Uterus (tissue), 4 donors: Measurements from ENCODE around the gene KCNK3. TPM values are rescaled to one million over a fixed set of nuclear protein-coding genes. Genes with fewer than 3 reads are reported as not detected.

ENCODE experiments used
- DNase-seq, 2 donors: peaks; one replicate each; pipeline ENCODE4 v3.0.0-alpha.2; 2019 to 2020
- H3K27ac ChIP-seq, 2 donors: fragments of 200-600 bp; sonication (generic); 1 replicate in 1 of 2; 2 replicates in 1 of 2; pipeline ENCODE4 v1.5.1; 2016 to 2018
- H3K27me3 ChIP-seq, 2 donors: fragments of 200-600 bp; sonication (generic); one replicate each; pipeline ENCODE4 v1.5.1; 2018 to 2019; ENCODE audit warnings: control low read depth in 1 of 2
- H3K36me3 ChIP-seq, 2 donors: fragments of 200-600 bp; sonication (generic); one replicate each; pipeline ENCODE4 v1.5.1; 2019; ENCODE audit warnings: control low read depth in 1 of 2
- H3K4me1 ChIP-seq, 2 donors: fragments of 200-600 bp; sonication (generic); one replicate each; pipeline ENCODE4 v1.5.1; 2018 to 2019; ENCODE audit warnings: control low read depth in 1 of 2
- H3K4me3 ChIP-seq, 2 donors: fragments of 200-600 bp; sonication (generic); 1 replicate in 1 of 2; 2 replicates in 1 of 2; pipeline ENCODE4 v1.5.1; 2018 to 2019; ENCODE audit warnings: mild to moderate bottlenecking in 1 of 2
- H3K9me3 ChIP-seq, 2 donors: fragments of 200-600 bp; sonication (generic); one replicate each; pipeline ENCODE4 v1.5.1; 2019; ENCODE audit warnings: control low read depth in 1 of 2
- CTCF ChIP-seq, 4 experiments: fragments of 200-600 bp in 2 of 4; fragments of 450-650 bp in 2 of 4; sonication (generic) in 2 of 4; IDR thresholded peaks; one replicate each; pipeline ENCODE4 v1.5.1; 2016 to 2019; ENCODE audit warnings: antibody characterized with exemption in 4 of 4, mild to moderate bottlenecking in 2 of 4, moderate library complexity in 1 of 4
- POLR2A ChIP-seq, 2 donors: fragments of 450-650 bp; IDR thresholded peaks; one replicate each; pipeline ENCODE4 v1.6.1; 2016; ENCODE audit warnings: antibody characterized with exemption in 2 of 2, mild to moderate bottlenecking in 1 of 2, moderate library complexity in 1 of 2
- intact Hi-C: fragments of 100-400 bp; cut with DNase I; formaldehyde crosslinking; loops from one replicate; pipeline ENCODE4 v1.15.1; 2023; ENCODE audit warnings: low total_unique reads
- total RNA-seq, 4 donors: library from RNA; depleted of rRNA in 3 of 4; stranded (reverse); fragments of >200 nt in 3 of 4; gene quantifications; one replicate each; pipeline versions ENCODE4 v1.1.0 to v1.2.4, GENCODE V29; 2014 to 2023
- donor health status: DM: yes; HTN: yes; CAD: no.

KCNK3 gene
- total RNA-seq, 4 donors from 2014 or later = 0.29 to 7.8 (median 4.6) TPM

GRCh38 chr2:26712486-26713465 is 20.3 kb downstream of the KCNK3 start:
- TF ChIP-seq CTCF (IDR thresholded peaks at IDR 0.05) (no peak), POLR2A (IDR thresholded peaks at IDR 0.05) (no peak)
- Histone ChIP-seq H3K27me3 (no peaks in the 10 kb centered on the region), H3K4me3 (no peak overlapping the region), H3K9me3 (no peaks in the 10 kb centered on the region), H3K4me1 (no peaks in the 10 kb centered on the region), H3K27ac (no peak overlapping the region), H3K36me3 (no peaks in the 10 kb centered on the region)
- intact Hi-C loops = no loop called here
- DNase-seq = no peak

GRCh38 chr2:26715528-26716270 is 23.2 kb downstream of the KCNK3 start:
- Histone ChIP-seq H3K4me1 (peaks cover 0 to 5% of the 10 kb centered on the region in 2 donors), H3K27me3 (no peaks in the 10 kb centered on the region), H3K9me3 (no peaks in the 10 kb centered on the region), H3K4me3 (no peak overlapping the region), H3K36me3 (no peaks in the 10 kb centered on the region), H3K27ac (no peak overlapping the region)
- TF ChIP-seq POLR2A (IDR thresholded peaks at IDR 0.05) (no peak), CTCF (IDR thresholded peaks at IDR 0.05) (no peak)
- intact Hi-C loops = no loop called here
- DNase-seq = no peak

GRCh38 chr2:26716340-26716739 is 23.8 kb downstream of the KCNK3 start:
- H3K4me3 ChIP-seq = no peak overlapping the region
- no peaks in the 10 kb centered on the region for H3K36me3 ChIP-seq
- no peak for DNase-seq
- no peaks in the 10 kb centered on the region for H3K9me3 ChIP-seq
- intact Hi-C loops = no loop called here
- no peak for TF ChIP-seq POLR2A (IDR thresholded peaks at IDR 0.05)
- TF ChIP-seq CTCF (IDR thresholded peaks at IDR 0.05) = no peak
- peaks cover 0 to 5% of the 10 kb centered on the region in 2 donors for H3K4me1 ChIP-seq
- H3K27me3 ChIP-seq = no peaks in the 10 kb centered on the region
- H3K27ac ChIP-seq = no peak overlapping the region

- Histone ChIP-seq H3K27ac (no peak overlapping the region), H3K4me1 (peaks cover 0 to 5% of the 10 kb centered on the region in 2 donors), H3K9me3 (no peaks in the 10 kb centered on the region), H3K36me3 (no peaks in the 10 kb centered on the region), H3K27me3 (no peaks in the 10 kb centered on the region), H3K4me3 (no peak overlapping the region)
- intact Hi-C loops = no loop called here
- TF ChIP-seq CTCF (IDR thresholded peaks at IDR 0.05) (no peak), POLR2A (IDR thresholded peaks at IDR 0.05) (no peak)
- DNase-seq = no peak
These were observed 24.2 kb downstream of the KCNK3 start for GRCh38 chr2:26716769-26717168.

- H3K4me3 ChIP-seq = no peak overlapping the region
- H3K27me3 ChIP-seq = no peaks in the 10 kb centered on the region
- no peak for DNase-seq
- H3K9me3 ChIP-seq = no peaks in the 10 kb centered on the region
- peaks cover 0 to 5% of the 10 kb centered on the region in 2 donors for H3K4me1 ChIP-seq
- intact Hi-C loops = no loop called here
- no peaks in the 10 kb centered on the region for H3K36me3 ChIP-seq
- H3K27ac ChIP-seq = no peak overlapping the region
- TF ChIP-seq POLR2A (IDR thresholded peaks at IDR 0.05) (no peak), CTCF (IDR thresholded peaks at IDR 0.05) (no peak)
These were observed 24.8 kb downstream of the KCNK3 start for GRCh38 chr2:26717362-26717761.
